ENCODE results near the gene SH3GLB2.
"Not testable (repeated sequence)": the region's sequence is repeated elsewhere in the genome, so short reads cannot be mapped to it uniquely, and the experiment has no call there.

The SH3GLB2 gene

DNA sequence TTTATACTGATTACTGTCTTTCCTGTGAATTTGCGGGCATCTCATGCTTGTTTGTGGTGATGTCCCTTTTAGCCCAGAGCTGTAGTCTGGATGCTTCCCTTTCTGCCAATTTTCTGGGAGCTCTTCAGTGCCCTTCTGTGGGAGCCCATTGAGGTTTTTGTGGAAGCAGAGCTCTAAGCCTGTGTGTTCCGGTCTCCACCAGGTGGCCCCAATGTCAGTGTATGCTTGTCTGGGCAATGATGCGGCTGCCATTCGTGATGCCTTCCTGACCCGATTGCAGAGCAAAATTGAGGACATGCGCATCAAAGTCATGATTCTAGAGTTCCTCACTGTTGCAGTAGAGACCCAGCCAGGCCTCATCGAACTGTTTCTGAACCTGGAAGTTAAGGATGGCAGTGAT, 35.1 kb downstream of the SH3GLB2 start:
- DNase-seq, result no peak

DNA sequence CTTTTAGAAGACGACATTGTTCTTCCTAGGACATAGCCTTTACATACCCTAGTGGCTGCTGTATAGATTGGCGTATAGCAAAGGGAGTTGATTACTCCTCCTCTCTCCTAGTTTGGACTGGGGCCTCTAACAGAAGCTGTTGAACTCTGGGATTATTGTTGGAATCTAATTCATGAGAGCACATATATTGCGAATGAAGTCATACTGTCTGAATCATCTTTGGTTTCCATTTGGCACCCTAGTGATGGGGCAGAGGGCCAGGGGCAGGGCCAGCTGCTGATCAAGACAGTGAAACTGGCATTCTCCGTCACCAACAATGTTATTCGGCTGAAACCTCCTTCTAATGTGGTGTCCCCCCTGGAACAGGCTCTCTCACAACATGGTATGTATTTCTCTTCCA, 40.3 kb downstream of the SH3GLB2 start:
- DNase-seq, result no peak

DNA sequence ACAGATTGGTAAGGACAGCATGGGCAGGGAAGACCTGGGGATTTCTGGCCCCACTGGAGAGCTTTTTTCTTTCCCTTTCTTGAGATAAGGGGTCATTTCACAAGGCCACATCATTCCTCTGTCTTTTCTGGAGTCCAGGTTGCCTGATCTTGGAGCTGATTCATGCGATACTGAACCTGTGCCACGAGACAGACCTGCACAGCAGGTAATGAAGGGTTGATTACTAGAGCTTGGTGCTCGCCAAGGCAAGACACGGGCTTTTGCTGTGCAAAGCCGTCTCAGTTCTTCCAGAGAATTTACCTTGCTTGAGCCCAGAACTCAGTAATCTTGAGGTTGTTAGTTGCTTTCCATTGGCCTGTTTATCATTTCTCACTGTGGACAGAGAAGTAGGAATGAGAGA, 41.5 kb downstream of the SH3GLB2 start:
- DNase-seq, result no peak

DNA sequence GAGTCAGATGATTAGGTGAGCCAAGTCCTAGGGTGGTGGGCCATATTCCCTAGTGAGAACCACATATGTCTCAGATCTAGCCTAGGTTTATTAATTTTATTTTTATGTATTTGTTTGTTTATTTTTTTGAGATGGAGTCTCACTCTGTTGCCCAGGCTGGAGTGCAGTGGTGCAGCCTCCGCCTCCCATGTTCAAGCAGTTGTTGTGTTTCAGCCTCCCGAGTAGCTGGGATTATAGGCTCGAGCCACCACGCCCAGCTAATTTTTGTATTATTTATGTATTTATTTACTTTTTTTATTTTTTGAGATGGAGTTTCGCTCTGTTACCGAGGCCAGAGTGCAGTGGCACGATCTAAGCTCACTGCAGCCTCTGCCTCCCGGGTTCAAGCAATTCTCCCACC, 44.6 kb downstream of the SH3GLB2 start:
- DNase-seq, result no peak

DNA sequence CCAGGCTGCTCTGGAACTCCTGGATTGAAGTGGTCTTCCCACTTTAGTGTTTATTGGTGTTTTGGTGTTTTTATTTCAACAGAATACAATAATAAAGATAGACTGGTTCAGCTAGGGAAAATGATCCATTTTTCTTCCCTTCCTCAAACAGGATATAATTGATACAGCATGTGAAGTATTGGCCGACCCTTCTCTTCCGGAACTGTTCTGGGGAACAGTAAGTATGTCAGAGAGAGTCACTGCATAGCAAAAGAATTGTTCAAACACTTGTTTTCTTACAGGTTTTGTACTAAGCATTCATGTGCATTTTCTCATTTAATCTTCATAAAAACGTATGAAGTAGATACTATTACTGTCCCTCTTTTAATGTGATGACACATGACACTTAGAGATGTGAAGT, 49.0 kb downstream of the SH3GLB2 start:
- no peak for DNase-seq

DNA sequence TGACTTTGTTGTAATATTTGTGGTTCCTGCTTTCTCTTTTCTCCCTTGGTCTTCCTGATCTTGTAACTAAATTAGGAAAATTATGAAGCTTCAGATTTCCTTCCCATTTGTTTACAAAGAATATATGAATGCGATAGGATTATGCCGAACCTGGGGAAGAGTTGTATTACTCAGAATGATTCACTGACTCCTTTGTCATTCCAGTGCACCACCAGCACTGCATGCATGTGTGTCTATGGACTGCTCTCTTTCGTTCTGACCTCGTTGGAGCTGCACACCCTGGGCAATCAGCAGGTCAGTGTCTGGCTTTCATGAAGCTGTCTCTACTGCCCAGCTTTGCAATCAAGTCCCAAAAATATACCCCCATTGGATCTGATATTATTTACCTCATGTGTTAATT, 55.2 kb downstream of the SH3GLB2 start:
- no peak for DNase-seq

DNA sequence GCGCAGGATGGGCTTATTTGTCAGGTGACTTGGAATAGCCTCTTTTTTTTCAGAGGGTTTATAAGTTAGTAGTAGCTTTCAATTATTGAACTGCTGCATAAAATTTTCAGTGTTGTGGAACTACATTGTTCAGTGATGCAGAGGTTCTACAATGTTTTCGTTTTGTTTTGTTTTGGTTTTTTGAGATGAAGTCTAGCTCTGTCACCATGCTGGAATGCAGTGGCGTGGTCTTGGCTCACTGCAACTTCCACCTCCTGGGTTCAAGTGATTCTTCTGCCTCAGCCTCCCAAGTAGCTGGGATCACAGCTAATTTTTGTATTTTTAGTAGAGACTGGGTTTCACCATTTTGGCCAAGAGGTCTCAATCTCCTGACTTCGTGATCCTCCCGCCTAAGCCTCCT, 58.6 kb downstream of the SH3GLB2 start:
- no peak for DNase-seq

DNA sequence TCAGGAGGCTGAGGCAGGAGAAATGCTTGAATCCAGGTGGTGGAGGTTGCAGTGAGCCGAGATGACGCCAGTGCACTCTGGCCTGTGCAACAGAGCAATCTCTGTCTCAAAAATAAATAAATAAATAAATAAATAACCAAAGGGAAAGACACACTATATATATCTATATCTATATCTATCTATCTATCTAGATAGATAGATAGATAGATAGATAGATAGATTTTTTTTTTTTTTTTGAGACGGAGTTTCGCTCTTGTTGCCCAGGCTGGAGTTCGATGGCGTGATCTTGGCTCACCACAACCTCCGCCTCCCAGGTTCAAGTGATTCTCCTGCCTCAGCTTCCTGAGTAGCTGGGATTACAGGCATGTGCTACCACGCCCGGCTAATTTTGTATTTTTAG, 66.7 kb downstream of the SH3GLB2 start:
- not testable (repeated sequence) for DNase-seq

Data from CD4-positive, alpha-beta T cell treated with Interferon alpha-2 for 1 hour (primary cell).